Measurements from ENCODE around the gene FRRS1L. TPM values are rescaled to one million over a fixed set of nuclear protein-coding genes. Genes with fewer than 3 reads are reported as not detected.
A peak's percentile ranks its signal among the peaks of the same experiment; 100 is the strongest.

Gene FRRS1L
- total and polyA plus RNA-seq, 2 of the 13 experiments (the other 11 are each of a cell fraction or from before 2014, with no cell fraction given) = 0.02 to 0.03 TPM

- Histone ChIP-seq H3K4me3 (replicated peaks in 1 of 3; ENCODE audit: insufficient read depth in 1 of 3, low read depth in 2 of 3, low read length in 3 of 3) (no peak overlapping the region), H3K4me2 (ENCODE audit: low read depth, low read length) (no peak overlapping the region), H3K36me3 (replicated peaks in 1 of 2; ENCODE audit: control insufficient read depth in 1 of 2, insufficient read depth in 2 of 2, low read length in 2 of 2) (no peaks in the 10 kb centered on the region), H4K20me1 (ENCODE audit: insufficient read depth, low read length) (no peaks in the 10 kb centered on the region), H3K9ac (ENCODE audit: insufficient read depth, low read depth, low read length) (no peak overlapping the region), H3K27me3 (ENCODE audit: control insufficient read depth in 1 of 2, insufficient read depth in 2 of 2, low read length in 2 of 2) (no peaks in the 10 kb centered on the region), H3K9me3 (ENCODE audit: low read length) (no peaks in the 10 kb centered on the region), H3K4me1 (ENCODE audit: insufficient read depth, low read length) (peaks cover 16% of the 10 kb centered on the region), H3K79me2 (ENCODE audit: insufficient read depth, low read length) (no peaks in the 10 kb centered on the region), H2AFZ (ENCODE audit: low read length) (no peak overlapping the region), H3K27ac (ENCODE audit: extremely low read length, insufficient read depth, low read length) (no peak overlapping the region)
- intact Hi-C loops (cut with micrococcal nuclease; ENCODE audit: unreplicated experiment) (no loop called here), in situ Hi-C loops (cut with HindIII; ENCODE audit: extremely low pct_ligation_motif_present, low pct_unique_long_range_greater_than_20kb) (no loop called here)
- no peak for TF ChIP-seq ZNF720 (CRISPR knock-in tag; IDR thresholded peaks at IDR 0.05)
- TF ChIP-seq ZNF770 (CRISPR knock-in tag; IDR thresholded peaks at IDR 0.05) = peak; percentile 69; the same call in 1 of the 2 replicates
- TF ChIP-seq POLR2A (IDR thresholded peaks at IDR 0.05; ENCODE audit: insufficient read depth in 1 of 2, low read depth in 2 of 2, low read length in 2 of 2) = no peak
- WGBS (ENCODE audit: low lambda C conversion rate) = 97% methylated on average over 2 of the region's 2 CpGs
- POLR2A ChIA-PET = no interaction called here
- FAIRE-seq = no peak
- ATAC-seq = no peak
- BruUV-seq (replicated peaks) = no TSS peak
- CTCF ChIA-PET (ENCODE audit: low intra/inter-chr PET ratio, low total read pairs) = no interaction called here
- DNase-seq (ENCODE audit: low spot score) = no peak
Measured at GRCh38 chr9:109138421-109138820, 28.6 kb downstream of the FRRS1L start.

GRCh38 chr9:109134167-109134578 is 32.9 kb downstream of the FRRS1L start:
- ChIA-PET CTCF (ENCODE audit: low intra/inter-chr PET ratio, low total read pairs) (no interaction called here), POLR2A (no interaction called here)
- H3K9ac ChIP-seq (ENCODE audit: insufficient read depth, low read depth, low read length) = no peak overlapping the region
- FAIRE-seq (no peak), ATAC-seq (no peak), DNase-seq (ENCODE audit: low spot score) (no peak)
- no peak overlapping the region for H3K4me3 ChIP-seq (replicated peaks in 1 of 3; ENCODE audit: insufficient read depth in 1 of 3, low read depth in 2 of 3, low read length in 3 of 3)
- BruUV-seq (replicated peaks) = no TSS peak
- no peaks in the 10 kb centered on the region for H4K20me1 ChIP-seq (ENCODE audit: insufficient read depth, low read length)
- H3K4me2 ChIP-seq (ENCODE audit: low read depth, low read length) = no peak overlapping the region
- TF ChIP-seq ZNF33B (CRISPR knock-in tag; IDR thresholded peaks at IDR 0.05) = no peak
- TF ChIP-seq TP53 (CRISPR knock-in tag; conservative IDR thresholded peaks at IDR 0.05) = no peak
- TF ChIP-seq EEA1 (CRISPR knock-in tag; IDR thresholded peaks at IDR 0.05; ENCODE audit: borderline replicate concordance) = no peak
- WGBS (ENCODE audit: low lambda C conversion rate) = 100% methylated on average over 1 of the region's 1 CpG
- H3K4me1 ChIP-seq (ENCODE audit: insufficient read depth, low read length) = peaks cover 52% of the 10 kb centered on the region
- H2AFZ ChIP-seq (ENCODE audit: low read length) = no peak overlapping the region
- no peaks in the 10 kb centered on the region for H3K27me3 ChIP-seq (ENCODE audit: control insufficient read depth in 1 of 2, insufficient read depth in 2 of 2, low read length in 2 of 2)
- intact Hi-C loops (cut with micrococcal nuclease; ENCODE audit: unreplicated experiment) = no loop called here
- no peak overlapping the region for H3K27ac ChIP-seq (ENCODE audit: extremely low read length, insufficient read depth, low read length)
- no peaks in the 10 kb centered on the region for H3K9me3 ChIP-seq (ENCODE audit: low read length)
- H3K36me3 ChIP-seq (replicated peaks in 1 of 2; ENCODE audit: control insufficient read depth in 1 of 2, insufficient read depth in 2 of 2, low read length in 2 of 2) = no peaks in the 10 kb centered on the region
- in situ Hi-C loops (cut with HindIII; ENCODE audit: extremely low pct_ligation_motif_present, low pct_unique_long_range_greater_than_20kb) = no loop called here
- H3K79me2 ChIP-seq (ENCODE audit: insufficient read depth, low read length) = no peaks in the 10 kb centered on the region

All from HepG2 (cell line).